HCT116 (cell line): ENCODE measurements around the gene IMMP2L. TPM values are rescaled to one million over a fixed set of nuclear protein-coding genes. Genes with fewer than 3 reads are reported as not detected.

Source experiments
- ATAC-seq: fragments of 200-7000 bp; cut with Tn5 transposase; 2 replicates; pipeline ENCODE4 v1.9.1; 2020; ENCODE audit warnings: mild to moderate bottlenecking, moderate library complexity
- BruUV-seq: library from RNA; stranded (reverse); fragments of 400-500 nt; replicated peaks from 2 replicates; lab custom pipeline; 2021; lab: Mats Ljungman, UMichigan
- CTCF ChIA-PET: fragments of 300-600 bp; sonication (Branson Sonifier 250); formaldehyde crosslinking; loops from one replicate; lab custom pipeline; 2021; ENCODE audit warnings: antibody characterized with exemption; lab: Charles Lee
- POLR2A ChIA-PET: fragments of 300-600, 350-600 bp; sonication (Branson Sonifier 250); formaldehyde crosslinking; loops from one replicate; lab custom pipeline; 2021; ENCODE audit warnings: antibody characterized with exemption; lab: Charles Lee
- RAD21 ChIA-PET, 2 experiments: fragments of 300-600 bp; sonication (Branson Sonifier 250); formaldehyde crosslinking; loops; one replicate each; lab custom pipeline; 2023; ENCODE audit warnings: low total read pairs in 2 of 2; ENCODE audit not compliant: uncharacterized antibody in 2 of 2, unreplicated experiment in 2 of 2, low non-redundant PET in 1 of 2; lab: Charles Lee
- DNase-seq: peaks from one replicate; pipeline ENCODE4 v3.0.0-alpha.2; 2010; ENCODE audit warnings: low read depth, low spot score
- H2AFZ ChIP-seq: fragments of 200-600 bp; shearing (Covaris generic), sonication (generic); 2 replicates; pipeline ENCODE4 v1.6.1; 2017; ENCODE audit warnings: low read depth, mixed run types, mixed read lengths, antibody characterized with exemption, low read length; ENCODE audit not compliant: poor library complexity, severe bottlenecking
- H3K27ac ChIP-seq: 2 replicates; pipeline ENCODE4 v1.5.1; 2012; ENCODE audit warnings: low read depth, low read length
- H3K27me3 ChIP-seq: fragments of 200-600 bp; sonication (generic); 2 replicates; pipeline ENCODE4 v1.6.1; 2016; ENCODE audit warnings: mixed run types, low read length, mixed read lengths; ENCODE audit not compliant: insufficient read depth
- H3K36me3 ChIP-seq, 2 experiments: fragments of 200-500 bp in 1 of 2; fragments of 200-600 bp in 1 of 2; sonication (Bioruptor generic) in 1 of 2; sonication (generic) in 1 of 2; 2 replicates each; pipeline versions ENCODE4 v1.5.1 to v1.6.1; 2014 to 2016; ENCODE audit warnings: low read length in 2 of 2, inconsistent platforms in 1 of 2, mixed read lengths in 1 of 2, mixed run types in 1 of 2; ENCODE audit not compliant: insufficient read depth in 2 of 2, control insufficient read depth in 1 of 2
- H3K4me1 ChIP-seq, 2 experiments: fragments of 200-600 bp in 1 of 2; sonication (generic) in 1 of 2; 2 replicates each; pipeline versions ENCODE4 v1.5.1 to v1.6.1; 2012 to 2017; ENCODE audit warnings: low read length in 2 of 2, inconsistent platforms in 1 of 2, mild to moderate bottlenecking in 1 of 2, mixed read lengths in 1 of 2, mixed run types in 1 of 2, moderate library complexity in 1 of 2; ENCODE audit not compliant: insufficient read depth in 2 of 2, control insufficient read depth in 1 of 2
- H3K4me2 ChIP-seq: fragments of 200-600 bp; sonication (generic); 2 replicates; pipeline ENCODE4 v1.6.1; 2017; ENCODE audit warnings: mixed run types, low read length, mixed read lengths
- H3K4me3 ChIP-seq, 2 experiments: fragments of 200-600 bp in 1 of 2; sonication (generic) in 1 of 2; replicated peaks in 1 of 2; 2 replicates each; pipeline ENCODE4 v1.5.1; 2011 to 2016; ENCODE audit warnings: low read length in 2 of 2, control low read depth in 1 of 2, low read depth in 1 of 2, mild to moderate bottlenecking in 1 of 2, mixed read lengths in 1 of 2, mixed run types in 1 of 2
- H3K79me2 ChIP-seq: fragments of 200-600 bp; sonication (generic); 2 replicates; pipeline ENCODE4 v1.6.1; 2017; ENCODE audit warnings: mild to moderate bottlenecking, mixed run types, low read length, moderate library complexity, mixed read lengths; ENCODE audit not compliant: insufficient read depth
- H3K9ac ChIP-seq: fragments of 200-600 bp; sonication (generic); 2 replicates; pipeline ENCODE4 v1.6.1; 2016; ENCODE audit warnings: low read length, mixed read lengths
- H3K9me2 ChIP-seq: fragments of 200-600 bp; sonication (generic), shearing (Covaris generic); 2 replicates; pipeline ENCODE4 v1.6.1; 2017; ENCODE audit warnings: mixed run types, mild to moderate bottlenecking, moderate library complexity; ENCODE audit not compliant: insufficient read depth
- H3K9me3 ChIP-seq, 2 experiments: fragments of 200-500 bp in 1 of 2; fragments of 200-600 bp in 1 of 2; sonication (Bioruptor generic) in 1 of 2; sonication (generic) in 1 of 2; 2 replicates each; pipeline ENCODE4 v1.6.1; 2014 to 2017; ENCODE audit warnings: low read length in 2 of 2, mixed read lengths in 2 of 2, inconsistent platforms in 1 of 2, low read depth in 1 of 2, mild to moderate bottlenecking in 1 of 2, mixed run types in 1 of 2, moderate library complexity in 1 of 2; ENCODE audit not compliant: control insufficient read depth in 1 of 2, insufficient read depth in 1 of 2
- H4K20me1 ChIP-seq: fragments of 200-600 bp; sonication (generic), shearing (Covaris generic); 2 replicates; pipeline ENCODE4 v1.6.1; 2017; ENCODE audit warnings: mixed run types, mild to moderate bottlenecking, moderate library complexity; ENCODE audit not compliant: insufficient read depth
- ATF3 ChIP-seq: IDR thresholded peaks from 2 replicates; pipeline ENCODE4 v1.6.1; 2012
- CBX3 ChIP-seq: IDR thresholded peaks from 2 replicates; pipeline ENCODE4 v1.6.1; 2012; ENCODE audit warnings: low read depth
- CEBPB ChIP-seq: IDR thresholded peaks from 2 replicates; pipeline ENCODE4 v1.6.1; 2012; ENCODE audit warnings: low read depth
- ELF1 ChIP-seq: IDR thresholded peaks from 2 replicates; pipeline ENCODE4 v1.6.1; 2012; ENCODE audit warnings: low read depth, borderline replicate concordance
- EZH2 ChIP-seq: fragments of 200-600 bp; sonication (generic); IDR thresholded peaks from 2 replicates; pipeline ENCODE4 v1.6.1; 2017; ENCODE audit warnings: antibody characterized with exemption, mixed run types
- EZH2phosphoT487 ChIP-seq: fragments of 200-600 bp; IDR thresholded peaks from 2 replicates; pipeline ENCODE4 v1.6.1; 2018; ENCODE audit warnings: antibody characterized with exemption, borderline replicate concordance
- FOSL1 ChIP-seq: IDR thresholded peaks from 2 replicates; pipeline ENCODE4 v1.6.1; 2012; ENCODE audit warnings: low read depth
- MAX ChIP-seq: IDR thresholded peaks from 2 replicates; pipeline ENCODE4 v1.6.1; 2012
- POLR2A ChIP-seq: IDR thresholded peaks from 2 replicates; pipeline ENCODE4 v1.7.0; 2011; ENCODE audit warnings: borderline replicate concordance; ENCODE audit not compliant: insufficient read depth, insufficient read length; ENCODE audit errors: extremely low read depth
- POLR2AphosphoS5 ChIP-seq: IDR thresholded peaks from 2 replicates; pipeline ENCODE4 v1.6.1; 2011; ENCODE audit warnings: mild to moderate bottlenecking, low read depth, low read length, moderate library complexity
- RAD21 ChIP-seq: IDR thresholded peaks from 2 replicates; pipeline ENCODE4 v1.6.1; 2012; ENCODE audit warnings: low read depth, mild to moderate bottlenecking
- REST ChIP-seq: IDR thresholded peaks from 2 replicates; pipeline ENCODE4 v1.6.1; 2012; ENCODE audit warnings: low read depth
- SRF ChIP-seq: IDR thresholded peaks from 2 replicates; pipeline ENCODE4 v1.6.1; 2012; ENCODE audit warnings: low read depth
- YY1 ChIP-seq: IDR thresholded peaks from 2 replicates; pipeline ENCODE4 v1.6.1; 2011; ENCODE audit warnings: low read length, low read depth, moderate library complexity, mild to moderate bottlenecking; ENCODE audit not compliant: insufficient replicate concordance; ENCODE audit errors: extremely low read depth
- ZFX ChIP-seq: fragments of 450-650 bp; IDR thresholded peaks from 2 replicates; pipeline ENCODE4 v1.6.1; 2017
- ZNF274 ChIP-seq: fragments of 200-500 bp; sonication (Bioruptor generic); IDR thresholded peaks from 2 replicates; pipeline ENCODE4 v1.6.1; 2014; ENCODE audit warnings: mild to moderate bottlenecking, low read depth, low read length, inconsistent platforms
- intact Hi-C: fragments of 100-400 bp; cut with micrococcal nuclease; formaldehyde crosslinking; loops from 2 replicates; pipeline ENCODE4 v1.10.0; 2022
- total RNA-seq: library from RNA; stranded (reverse); gene quantifications from one replicate; pipeline ENCODE4 v1.2.1, GENCODE V29; 2021; ENCODE audit not compliant: unreplicated experiment

IMMP2L gene
- total RNA-seq, 1 experiment from 2014 or later: 21.1 TPM

GRCh38 chr7:111057066-111057465 is 505.2 kb downstream of the IMMP2L start:
- ChIA-PET POLR2A (no interaction called here), RAD21 (no interaction called here), CTCF (no interaction called here)

GRCh38 chr7:111056371-111056770 is 505.9 kb downstream of the IMMP2L start:
- ChIA-PET POLR2A (no interaction called here), RAD21 (no interaction called here)
- BruUV-seq: no TSS peak
- TF ChIP-seq SRF (no peak), YY1 (no peak), ATF3 (no peak), CEBPB (no peak), FOSL1 (no peak), POLR2AphosphoS5 (no peak), EZH2phosphoT487 (no peak), REST (no peak), RAD21 (no peak)

More at GRCh38 chr7:111057066-111057465, 505.2 kb downstream of the IMMP2L start:
- no peak overlapping the region for H3K27ac ChIP-seq
- no peak overlapping the region for H3K4me2 ChIP-seq
- H3K79me2 ChIP-seq: no peaks in the 10 kb centered on the region
- no peaks in the 10 kb centered on the region for H3K36me3 ChIP-seq
- H3K4me3 ChIP-seq: no peak overlapping the region
- no peak for DNase-seq
- TF ChIP-seq SRF: no peak
- TF ChIP-seq CBX3: no peak
- TF ChIP-seq ZFX: no peak
- no peak for TF ChIP-seq MAX
- no peak for TF ChIP-seq ZNF274
- TF ChIP-seq POLR2A: no peak
- no peak for TF ChIP-seq ELF1
- no peak for TF ChIP-seq ATF3
- TF ChIP-seq RAD21: no peak
- no peak for TF ChIP-seq POLR2AphosphoS5
- TF ChIP-seq EZH2: no peak
- TF ChIP-seq, all 23 proteins: peak for 0
- no peak for ATAC-seq
- H3K9ac ChIP-seq: no peak overlapping the region
- H3K9me2 ChIP-seq: no peaks in the 10 kb centered on the region
- intact Hi-C loops: no loop called here
- no TSS peak for BruUV-seq
- H2AFZ ChIP-seq: no peak overlapping the region
- no peaks in the 10 kb centered on the region for H4K20me1 ChIP-seq
- no peaks in the 10 kb centered on the region for H3K4me1 ChIP-seq
- H3K27me3 ChIP-seq: no peaks in the 10 kb centered on the region
- H3K9me3 ChIP-seq: no peaks in the 10 kb centered on the region

More at GRCh38 chr7:111056371-111056770, 505.9 kb downstream of the IMMP2L start:
- no peaks in the 10 kb centered on the region for H3K9me2 ChIP-seq
- H3K27ac ChIP-seq: no peak overlapping the region
- ATAC-seq (no peak), DNase-seq (no peak)
- no peak overlapping the region for H3K9ac ChIP-seq
- H3K27me3 ChIP-seq: no peaks in the 10 kb centered on the region
- H4K20me1 ChIP-seq: no peaks in the 10 kb centered on the region
- no peaks in the 10 kb centered on the region for H3K79me2 ChIP-seq
- no peaks in the 10 kb centered on the region for H3K36me3 ChIP-seq
- no peaks in the 10 kb centered on the region for H3K4me1 ChIP-seq
- no peaks in the 10 kb centered on the region for H3K9me3 ChIP-seq
- intact Hi-C loops: no loop called here
- no peak overlapping the region for H3K4me2 ChIP-seq
- CTCF ChIA-PET: no interaction called here
- H2AFZ ChIP-seq: no peak overlapping the region
- no peak overlapping the region for H3K4me3 ChIP-seq
